Sciatic nerve (tissue), 2 donors: ENCODE data around the gene SLC13A3. TPM values are rescaled to one million over a fixed set of nuclear protein-coding genes. Genes with fewer than 3 reads are reported as not detected.
A peak's percentile ranks its signal among the peaks of the same experiment; 100 is the strongest.

Experiments
- ATAC-seq: fragments of 200-7000 bp; cut with Tn5 transposase; one replicate; pipeline ENCODE4 v1.9.1; 2020; ENCODE audit warnings: mild to moderate bottlenecking, moderate library complexity
- DNase-seq: peaks from one replicate; pipeline ENCODE4 v3.0.0-alpha.2; 2020; ENCODE audit warnings: low spot score
- intact Hi-C: fragments of 100-400 bp; cut with DNase I; formaldehyde crosslinking; loops from one replicate; pipeline ENCODE4 v1.14.2; 2022
- total RNA-seq: library from RNA; stranded (reverse); fragmentation: NEBNext Ultra II Directional; extraction: Animal tissue kit (Norgen Biotek cat#: 25700); gene quantifications from one replicate; pipeline ENCODE4 v1.2.1, GENCODE V29; 2021
- donor health status: DM: no; HTN: no; CAD: no.
- donor health status: DM: no; HTN: no; CAD: no.

SLC13A3 gene
- total RNA-seq, 1 donor from 2014 or later, result 21.0 TPM

GRCh38 chr20:46622165-46622564 lies 29.1 kb downstream of the SLC13A3 start:
- DNase-seq, result no peak
- ATAC-seq, result no peak
- intact Hi-C loops, result no loop called here

GRCh38 chr20:46621492-46621891 lies 29.8 kb downstream of the SLC13A3 start:
- ATAC-seq, result peak; percentile 83
- intact Hi-C loops, result no loop called here
- no peak for DNase-seq

- no peak for ATAC-seq
- intact Hi-C loops, result no loop called here
- DNase-seq, result no peak
Observed at GRCh38 chr20:46619445-46619844, 31.8 kb downstream of the SLC13A3 start.

GRCh38 chr20:46618316-46619100 lies 32.8 kb downstream of the SLC13A3 start:
- ATAC-seq, result no peak
- DNase-seq, result no peak
- intact Hi-C loops, result no loop called here

GRCh38 chr20:46614503-46614902 lies 36.8 kb downstream of the SLC13A3 start:
- intact Hi-C loops, result no loop called here
- no peak for ATAC-seq
- no peak for DNase-seq

GRCh38 chr20:46610145-46610544 lies 41.1 kb downstream of the SLC13A3 start:
- no peak for ATAC-seq
- no peak for DNase-seq
- intact Hi-C loops, result no loop called here

- ATAC-seq (no peak), DNase-seq (no peak)
- intact Hi-C loops, result no loop called here
Observed at GRCh38 chr20:46609043-46609442, 42.2 kb downstream of the SLC13A3 start.

- DNase-seq (no peak), ATAC-seq (no peak)
- intact Hi-C loops, result no loop called here
Observed at GRCh38 chr20:46607849-46608497, 43.3 kb downstream of the SLC13A3 start.

- intact Hi-C loops, result no loop called here
- DNase-seq (no peak), ATAC-seq (no peak)
Observed at GRCh38 chr20:46607191-46607848, 43.9 kb downstream of the SLC13A3 start.

- intact Hi-C loops, result no loop called here
- ATAC-seq (no peak), DNase-seq (no peak)
Observed at GRCh38 chr20:46606817-46607190, 44.5 kb downstream of the SLC13A3 start.

- ATAC-seq, result no peak
- intact Hi-C loops, result no loop called here
- DNase-seq, result no peak
Observed at GRCh38 chr20:46605978-46606816, 45.1 kb downstream of the SLC13A3 start.

GRCh38 chr20:46605181-46605580 lies 46.1 kb downstream of the SLC13A3 start:
- ATAC-seq (no peak), DNase-seq (no peak)
- intact Hi-C loops, result no loop called here

- intact Hi-C loops, result no loop called here
- ATAC-seq (no peak), DNase-seq (no peak)
Observed at GRCh38 chr20:46604551-46605133, 46.6 kb downstream of the SLC13A3 start.

- intact Hi-C loops, result no loop called here
- ATAC-seq (no peak), DNase-seq (no peak)
Observed at GRCh38 chr20:46602429-46602828, 48.8 kb downstream of the SLC13A3 start.

- intact Hi-C loops, result no loop called here
- ATAC-seq, result no peak
- no peak for DNase-seq
Observed at GRCh38 chr20:46601603-46602122, 49.6 kb downstream of the SLC13A3 start.

- DNase-seq (no peak), ATAC-seq (no peak)
- intact Hi-C loops, result no loop called here
Observed at GRCh38 chr20:46600286-46600752, 50.9 kb downstream of the SLC13A3 start.

GRCh38 chr20:46599227-46599987 lies 51.9 kb downstream of the SLC13A3 start:
- DNase-seq (no peak), ATAC-seq (no peak)
- intact Hi-C loops, result no loop called here

GRCh38 chr20:46595933-46596332 lies 55.3 kb downstream of the SLC13A3 start:
- intact Hi-C loops, result no loop called here
- no peak for DNase-seq
- ATAC-seq, result no peak
